GM12878 (cell line): Measurements from ENCODE around the gene STPG4. TPM values are rescaled to one million over a fixed set of nuclear protein-coding genes. Genes with fewer than 3 reads are reported as not detected.
A peak's percentile ranks its signal among the peaks of the same experiment; 100 is the strongest.

Experiments used
- ATAC-seq: fragments of 200-7000 bp; cut with Tn5 transposase; 3 replicates; pipeline ENCODE4 v1.9.1; 2020; ENCODE audit warnings: mild to moderate bottlenecking, moderate library complexity
- BruUV-seq: library from RNA; stranded (reverse); fragments of 400-500 nt; replicated peaks from 2 replicates; lab custom pipeline; 2021; lab: Mats Ljungman, UMichigan
- CTCF ChIA-PET: fragments of 300-600 bp; sonication (Branson Sonifier 250); formaldehyde crosslinking; extraction: SDS; loops from one replicate; lab custom pipeline; 2021; ENCODE audit warnings: inconsistent platforms; lab: Yijun Ruan, JAX
- POLR2A ChIA-PET: fragments of 350-600 bp; formaldehyde crosslinking; extraction: SDS; loops from one replicate; lab custom pipeline; 2021; ENCODE audit warnings: inconsistent platforms; lab: Charles Lee
- RAD21 ChIA-PET: fragments of 300-600 bp; sonication (Branson Sonifier 250); formaldehyde crosslinking; loops from one replicate; lab custom pipeline; 2023; ENCODE audit warnings: antibody characterized with exemption; ENCODE audit not compliant: unreplicated experiment; lab: Charles Lee
- SMC1A ChIA-PET: fragments of 300-600 bp; sonication (Branson Sonifier 250); formaldehyde crosslinking; loops from one replicate; lab custom pipeline; 2023; ENCODE audit not compliant: unreplicated experiment, uncharacterized antibody; lab: Charles Lee
- DNase-seq: peaks from one replicate; pipeline ENCODE4 v3.0.0-alpha.2; 2011; ENCODE audit warnings: low read depth, low spot score
- FAIRE-seq: peaks from 3 replicates; lab custom pipeline; 2011; peaks lifted over from hg19 to GRCh38; lab: Jason Lieb, UNC
- H2AFZ ChIP-seq: 2 replicates; pipeline ENCODE4 v1.6.0; 2011; ENCODE audit warnings: low read depth, low read length, control low read depth; ENCODE audit not compliant: control insufficient read depth
- H3K27ac ChIP-seq: 2 replicates; pipeline ENCODE4 v1.5.1; 2011; ENCODE audit warnings: control low read depth; ENCODE audit not compliant: control insufficient read depth, insufficient read depth
- H3K27me3 ChIP-seq, 2 experiments: replicated peaks in 1 of 2; 2 replicates each; pipeline versions ENCODE4 v1.6.0 to v1.6.1; 2011; ENCODE audit warnings: low read length in 1 of 2; ENCODE audit not compliant: control insufficient read depth in 2 of 2, insufficient read depth in 2 of 2
- H3K36me3 ChIP-seq, 2 experiments: 2 replicates each; pipeline ENCODE4 v1.5.1; 2011; ENCODE audit warnings: low read length in 1 of 2; ENCODE audit not compliant: control insufficient read depth in 2 of 2, insufficient read depth in 2 of 2
- H3K4me1 ChIP-seq: 2 replicates; pipeline ENCODE4 v1.6.1; 2011; ENCODE audit warnings: mild to moderate bottlenecking, low read length, moderate library complexity, mixed read lengths; ENCODE audit not compliant: control insufficient read depth, insufficient read depth
- H3K4me2 ChIP-seq: 2 replicates; pipeline ENCODE4 v1.6.0; 2011; ENCODE audit warnings: control low read depth; ENCODE audit not compliant: control insufficient read depth, insufficient read depth
- H3K4me3 ChIP-seq: fragments of 200-600 bp; sonication (generic); 2 replicates; pipeline ENCODE4 v1.5.1; 2016
- H3K79me2 ChIP-seq: 2 replicates; pipeline ENCODE4 v1.6.0; 2011; ENCODE audit warnings: low read length; ENCODE audit not compliant: control insufficient read depth, insufficient read depth
- H3K9ac ChIP-seq: 2 replicates; pipeline ENCODE4 v1.8.0; 2011; ENCODE audit warnings: low read length, control low read depth, mixed read lengths; ENCODE audit not compliant: control insufficient read depth, insufficient read depth
- H3K9me3 ChIP-seq: replicated peaks from 3 replicates; pipeline ENCODE4 v1.5.1; 2011; ENCODE audit warnings: mild to moderate bottlenecking, low read length; ENCODE audit not compliant: control insufficient read depth, insufficient read depth
- H4K20me1 ChIP-seq: 2 replicates; pipeline ENCODE4 v1.6.0; 2011; ENCODE audit not compliant: control insufficient read depth, insufficient read depth
- POLR2AphosphoS2 ChIP-seq: IDR thresholded peaks from 2 replicates; pipeline ENCODE4 v1.6.1; 2011; ENCODE audit warnings: low read depth, mild to moderate bottlenecking, low read length, improper control_type of control experiment, moderate library complexity
- ZZZ3 ChIP-seq: IDR thresholded peaks from 2 replicates; pipeline ENCODE4 v1.6.1; 2011; ENCODE audit warnings: low read depth; ENCODE audit not compliant: control insufficient read depth, insufficient read length
- whole genome bisulfite sequencing: methylation state at CpG from one replicate; pipeline ENCODE4 v1.1.6; 2016; ENCODE audit warnings: low lambda C conversion rate; ENCODE audit not compliant: insufficient replicate concordance, insufficient coverage; ENCODE audit errors: missing lambda C conversion rate; 5-methylcytosine and 5-hydroxymethylcytosine counted together
- in situ Hi-C: fragments of 300-500 bp; cut with MboI; formaldehyde crosslinking; loops from 9 replicates; pipeline ENCODE4 v1.14.3; 2018; ENCODE audit warnings: mixed read lengths
- intact Hi-C: fragments of 100-400 bp; cut with micrococcal nuclease; formaldehyde crosslinking; loops from one replicate; pipeline ENCODE4 v1.14.2; 2022; ENCODE audit not compliant: unreplicated experiment
- polyA plus RNA-seq, 11 experiments: library from polyadenylated mRNA; depleted of rRNA in 4 of 11; unstranded in 6 of 11; stranded (reverse) in 5 of 11; fragments of >200 nt; fragmentation: Nextera tagmentation in 4 of 11; fragmentation: Illumina TruSeq in 1 of 11; extraction: Ambion mirVana in 4 of 11; extraction: Trizol in 1 of 11; gene quantifications; 1 replicate in 1 of 11; 2 replicates in 10 of 11; pipeline versions ENCODE4 v1.2.1 to v1.2.3, GENCODE V29; 2011 to 2016; ENCODE audit warnings: inconsistent platforms in 2 of 11, missing spikeins in 2 of 11, low read depth in 1 of 11
- total RNA-seq, 4 experiments: library from RNA; depleted of rRNA in 3 of 4; stranded (reverse); fragments of >200 nt in 3 of 4; fragmentation: Illumina TruSeq in 1 of 4; extraction: Trizol in 1 of 4; gene quantifications; 2 replicates each; pipeline versions ENCODE4 v1.2.1 to v1.2.3, GENCODE V29; 2013 to 2021

STPG4 gene
- total and polyA plus RNA-seq, 10 of the 15 experiments (the other 5 are each of a cell fraction or from before 2014, with no cell fraction given) = 0.10 to 0.29 (median 0.19) TPM; not detected in 3

- no TSS peak for BruUV-seq
- Histone ChIP-seq H3K4me1 (peaks cover 7% of the 10 kb centered on the region), H3K4me2 (peak overlapping the region; percentile 69), H3K79me2 (peaks cover 79% of the 10 kb centered on the region), H3K36me3 (peaks cover 0 to 17% of the 10 kb centered on the region in 2 experiments; a peak in 1 of 4 replicates), H4K20me1 (peaks cover 9% of the 10 kb centered on the region)
- FAIRE-seq (no peak), ATAC-seq (no peak)
- intact Hi-C loops (no loop called here), in situ Hi-C loops (no loop called here)
- CTCF ChIA-PET = interaction anchor here (0.9 to 3.8 kb wide), 11 partner anchors 9 to 215 kb away, joined by 3 to 23 read pairs (median 6); no protein-coding TSS in a partner anchor
- WGBS = 1% methylated on average over 3 of the region's 3 CpGs
- RAD21 ChIA-PET = interaction anchor here (0.9 to 4.7 kb wide), 17 partner anchors 9 to 190 kb away, joined by 3 to 29 read pairs (median 6); partner anchors contain the start of gene STPG4
- TF ChIP-seq ZZZ3 (no peak), POLR2AphosphoS2 (peak; percentile 45; the same call in 1 of the 2 replicates)
- TF ChIP-seq, all 136 proteins: peak for 1
- H3K4me3 ChIP-seq = peak overlapping the region; percentile 98
- SMC1A ChIA-PET = interaction anchor here (0.8 to 4.3 kb wide), 25 partner anchors 8 to 230 kb away, joined by 3 to 30 read pairs (median 7); partner anchors contain the start of gene STPG4
- H3K27me3 ChIP-seq = no peaks in the 10 kb centered on the region
- peak overlapping the region; percentile 95 for H3K9ac ChIP-seq
- no peaks in the 10 kb centered on the region for H3K9me3 ChIP-seq
- POLR2A ChIA-PET = interaction anchor here (0.5 to 3.2 kb wide), 12 partner anchors 8 to 723 kb away, joined by 3 to 11 read pairs (median 4); partner anchors contain the start of gene STPG4
- H3K27ac ChIP-seq = no peak overlapping the region
- DNase-seq = no peak
- H2AFZ ChIP-seq = no peak overlapping the region
Measured at GRCh38 chr2:47172922-47173695, 18.0 kb upstream of the STPG4 start.
